HEK293 (cell line): Measurements from ENCODE around the gene VCL.

Source experiments
- CTCF ChIP-seq: fragments of 450-650 bp; formaldehyde crosslinking; IDR thresholded peaks from 2 replicates; pipeline ENCODE4 v1.5.1; 2016; ENCODE audit warnings: missing biosample characterization, missing genetic modification characterization
- ELK4 ChIP-seq: IDR thresholded peaks from 2 replicates; pipeline ENCODE4 v1.6.1; 2011; ENCODE audit warnings: mild to moderate bottlenecking, low read depth, low read length, borderline replicate concordance
- GLI2 ChIP-seq: fragments of 450-650 bp; formaldehyde crosslinking; IDR thresholded peaks from 2 replicates; pipeline ENCODE4; 2017; ENCODE audit warnings: missing biosample characterization, missing genetic modification characterization, low read depth, borderline replicate concordance
- PRDM4 ChIP-seq: fragments of 450-650 bp; formaldehyde crosslinking; IDR thresholded peaks from 2 replicates; pipeline ENCODE4 v1.5.1; 2017; ENCODE audit warnings: missing biosample characterization, missing genetic modification characterization
- SP2 ChIP-seq: fragments of 450-650 bp; formaldehyde crosslinking; IDR thresholded peaks from 2 replicates; pipeline ENCODE4 v1.5.1; 2016; ENCODE audit warnings: missing biosample characterization, missing genetic modification characterization
- ZNF121 ChIP-seq: fragments of 450-650 bp; formaldehyde crosslinking; IDR thresholded peaks from 2 replicates; pipeline ENCODE4 v1.5.1; 2016; ENCODE audit warnings: missing biosample characterization, missing genetic modification characterization
- ZNF175 ChIP-seq: fragments of 450-650 bp; formaldehyde crosslinking; IDR thresholded peaks from 2 replicates; pipeline ENCODE4 v1.5.1; 2016; ENCODE audit warnings: missing biosample characterization, missing genetic modification characterization
- ZNF2 ChIP-seq: fragments of 450-650 bp; formaldehyde crosslinking; IDR thresholded peaks from 2 replicates; pipeline ENCODE4 v1.5.1; 2016; ENCODE audit warnings: missing biosample characterization, missing genetic modification characterization
- ZNF530 ChIP-seq: fragments of 450-650 bp; formaldehyde crosslinking; IDR thresholded peaks from 2 replicates; pipeline ENCODE4 v1.5.1; 2016; ENCODE audit warnings: low read depth, missing biosample characterization, missing genetic modification characterization
- ZSCAN5A ChIP-seq: fragments of 450-650 bp; formaldehyde crosslinking; IDR thresholded peaks from 2 replicates; pipeline ENCODE4 v1.5.1; 2016; ENCODE audit warnings: missing biosample characterization, missing genetic modification characterization

GRCh38 chr10:74088722-74089121 is 90.8 kb downstream of the VCL start:
- TF ChIP-seq SP2 (tag by site-specific recombination), result no peak
- no peak for TF ChIP-seq ZNF530 (tag by site-specific recombination)
- TF ChIP-seq PRDM4 (tag by site-specific recombination), result no peak
- no peak for TF ChIP-seq ELK4
- no peak for TF ChIP-seq ZSCAN5A (tag by site-specific recombination)
- TF ChIP-seq ZNF2 (tag by site-specific recombination), result no peak
- TF ChIP-seq ZNF121 (tag by site-specific recombination), result no peak
- no peak for TF ChIP-seq CTCF
- no peak for TF ChIP-seq ZNF175 (tag by site-specific recombination)
- TF ChIP-seq GLI2 (tag by site-specific recombination), result no peak
